Progenitor cell of endocrine pancreas (in vitro differentiated cells): ENCODE data around the gene PHTF1. TPM values are rescaled to one million over a fixed set of nuclear protein-coding genes. Genes with fewer than 3 reads are reported as not detected.

Source experiments
- DNase-seq: peaks from one replicate; pipeline ENCODE4 v3.0.0; 2021; ENCODE audit warnings: low spot score; ENCODE audit not compliant: unreplicated experiment
- H3K27ac Mint-ChIP-seq: 2 replicates; pipeline ENCODE4 v1.8.0; 2021; ENCODE audit warnings: mild to moderate bottlenecking, moderate library complexity, mixed read lengths
- H3K27me3 Mint-ChIP-seq: 2 replicates; pipeline ENCODE4 v1.8.0; 2021; ENCODE audit warnings: mixed read lengths
- H3K36me3 Mint-ChIP-seq: 2 replicates; pipeline ENCODE4 v1.8.0; 2022; ENCODE audit warnings: mixed read lengths; ENCODE audit not compliant: insufficient read depth
- H3K4me1 Mint-ChIP-seq: 2 replicates; pipeline ENCODE4 v1.8.0; 2021; ENCODE audit warnings: low read depth, mixed read lengths
- H3K4me3 Mint-ChIP-seq: 2 replicates; pipeline ENCODE4 v1.8.0; 2021; ENCODE audit warnings: low read depth, mild to moderate bottlenecking, moderate library complexity, mixed read lengths
- H3K9me3 Mint-ChIP-seq: 2 replicates; pipeline ENCODE4 v1.8.0; 2021; ENCODE audit warnings: low read depth, mixed read lengths
- CTCF ChIP-seq: fragments of 200-600 bp; sonication (generic); IDR thresholded peaks from one replicate; pipeline ENCODE4 v1.5.0; 2021; ENCODE audit warnings: antibody characterized with exemption, mild to moderate bottlenecking; ENCODE audit not compliant: unreplicated experiment
- long read RNA-seq: library from polyadenylated mRNA; unstranded; transcript quantifications from one replicate; pipeline ENCODE4 v2.0.0, GENCODE V29; 2020
- total RNA-seq: library from RNA; stranded (reverse); gene quantifications from 2 replicates; pipeline ENCODE4 v1.2.1, GENCODE V29; 2021

Gene PHTF1
- total RNA-seq = 51.3 and 51.9 TPM in 2 replicates
- long read RNA-seq, partial matches to known transcripts = 8 of 27 reads
- long read RNA-seq, other reads (novel, unspliced or antisense) = 14 of 27 reads

GRCh38 chr1:113759333-113760101 is at the start of gene PHTF1:
TSS of gene PHTF1 (minus strand) at chr1:113759486. CDS start at chr1:113758703, 783 bp downstream.
- TF ChIP-seq CTCF = no peak
- H3K36me3 Mint-ChIP-seq = peaks cover 7% of the 10 kb centered on the region
- H3K27me3 Mint-ChIP-seq = no peaks in the 10 kb centered on the region
- H3K4me1 Mint-ChIP-seq = peaks cover 35% of the 10 kb centered on the region
- peak within 1 kb of the TSS; percentile 89 for H3K4me3 Mint-ChIP-seq
- H3K27ac Mint-ChIP-seq = peak within 1 kb of the TSS; percentile 100
- H3K9me3 Mint-ChIP-seq = no peaks in the 10 kb centered on the region
- peak; percentile 58 for DNase-seq

GRCh38 chr1:113808450-113809195 is 49.3 kb upstream of the PHTF1 start:
- no peak overlapping the region for H3K27ac Mint-ChIP-seq
- DNase-seq = no peak
- peaks cover 21% of the 10 kb centered on the region for H3K4me1 Mint-ChIP-seq
- no peaks in the 10 kb centered on the region for H3K9me3 Mint-ChIP-seq
- H3K27me3 Mint-ChIP-seq = no peaks in the 10 kb centered on the region
- H3K36me3 Mint-ChIP-seq = peaks cover 9% of the 10 kb centered on the region
- no peak for TF ChIP-seq CTCF
- peak overlapping the region; percentile 6 for H3K4me3 Mint-ChIP-seq

- no peaks in the 10 kb centered on the region for H3K9me3 Mint-ChIP-seq
- no peaks in the 10 kb centered on the region for H3K27me3 Mint-ChIP-seq
- H3K4me3 Mint-ChIP-seq = no peak overlapping the region
- no peak for DNase-seq
- H3K27ac Mint-ChIP-seq = no peak overlapping the region
- no peak for TF ChIP-seq CTCF
- peaks cover 21% of the 10 kb centered on the region for H3K4me1 Mint-ChIP-seq
- H3K36me3 Mint-ChIP-seq = peaks cover 9% of the 10 kb centered on the region
Measured at GRCh38 chr1:113805639-113806038, 46.4 kb upstream of the PHTF1 start.

- H3K36me3 Mint-ChIP-seq = peaks cover 9% of the 10 kb centered on the region
- no peak for DNase-seq
- TF ChIP-seq CTCF = no peak
- no peak overlapping the region for H3K4me3 Mint-ChIP-seq
- H3K9me3 Mint-ChIP-seq = no peaks in the 10 kb centered on the region
- H3K27me3 Mint-ChIP-seq = no peaks in the 10 kb centered on the region
- peak overlapping the region; percentile 31 for H3K27ac Mint-ChIP-seq
- H3K4me1 Mint-ChIP-seq = peaks cover 17% of the 10 kb centered on the region
Measured at GRCh38 chr1:113805256-113805531, 45.9 kb upstream of the PHTF1 start.

- DNase-seq = no peak
- no peak for TF ChIP-seq CTCF
- H3K36me3 Mint-ChIP-seq = peaks cover 9% of the 10 kb centered on the region
- H3K27me3 Mint-ChIP-seq = no peaks in the 10 kb centered on the region
- no peaks in the 10 kb centered on the region for H3K9me3 Mint-ChIP-seq
- peaks cover 13% of the 10 kb centered on the region for H3K4me1 Mint-ChIP-seq
- H3K4me3 Mint-ChIP-seq = no peak overlapping the region
- peak overlapping the region; percentile 31 for H3K27ac Mint-ChIP-seq
Measured at GRCh38 chr1:113804421-113805255, 45.4 kb upstream of the PHTF1 start.
